HUES6 (cell line): Measurements from ENCODE around the gene PRRC2C.
"Not testable (repeated sequence)": the region's sequence is repeated elsewhere in the genome, so short reads cannot be mapped to it uniquely, and the experiment has no call there.

Source experiments
- H3K27ac ChIP-seq: 2 replicates; pipeline ENCODE4 v1.7.0; 2013; ENCODE audit warnings: low read depth, mild to moderate bottlenecking, low read length, inconsistent platforms
- H3K27me3 ChIP-seq: 2 replicates; pipeline ENCODE4 v1.6.1; 2013; ENCODE audit warnings: low read length; ENCODE audit not compliant: control insufficient read depth, insufficient read depth
- H3K36me3 ChIP-seq: 2 replicates; pipeline ENCODE4 v1.6.1; 2013; ENCODE audit warnings: low read length; ENCODE audit not compliant: control insufficient read depth, insufficient read depth
- H3K4me1 ChIP-seq: 2 replicates; pipeline ENCODE4 v1.6.1; 2013; ENCODE audit warnings: low read length; ENCODE audit not compliant: control insufficient read depth, insufficient read depth
- H3K4me3 ChIP-seq: 2 replicates; pipeline ENCODE4 v1.5.1; 2013; ENCODE audit warnings: low read depth, low read length
- H3K9ac ChIP-seq: one replicate; pipeline ENCODE4 v1.6.1; 2013; ENCODE audit warnings: mild to moderate bottlenecking, low read length
- H3K9me3 ChIP-seq: 2 replicates; pipeline ENCODE4 v1.6.1; 2013; ENCODE audit warnings: low read depth, low read length; ENCODE audit not compliant: control insufficient read depth, insufficient read depth

PRRC2C gene

DNA sequence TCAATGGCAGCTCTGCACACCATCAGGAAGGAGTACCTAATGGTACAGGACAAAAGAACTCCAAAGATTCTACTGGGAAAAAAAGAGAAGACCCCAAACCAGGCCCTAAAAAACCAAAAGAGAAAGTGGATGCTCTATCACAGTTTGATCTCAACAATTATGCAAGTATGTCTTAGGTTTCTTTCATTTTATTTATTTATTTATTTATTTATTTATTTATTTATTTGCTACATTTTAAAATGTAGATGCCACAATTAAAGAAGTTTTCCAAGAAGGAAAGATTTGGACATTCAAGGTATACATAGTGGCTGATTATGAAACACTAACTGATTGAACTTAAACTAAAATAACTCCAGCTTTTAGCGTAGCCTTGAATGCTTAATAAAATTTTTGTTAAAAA lies 60.2 kb downstream of the PRRC2C start:
- Histone ChIP-seq H3K36me3 (peaks cover 97% of the 10 kb centered on the region), H3K4me3 (no peak overlapping the region), H3K4me1 (no peaks in the 10 kb centered on the region), H3K27ac (no peak overlapping the region), H3K9ac (no peak overlapping the region), H3K27me3 (no peaks in the 10 kb centered on the region), H3K9me3 (no peaks in the 10 kb centered on the region; the same call in 1 of the 2 replicates)

DNA sequence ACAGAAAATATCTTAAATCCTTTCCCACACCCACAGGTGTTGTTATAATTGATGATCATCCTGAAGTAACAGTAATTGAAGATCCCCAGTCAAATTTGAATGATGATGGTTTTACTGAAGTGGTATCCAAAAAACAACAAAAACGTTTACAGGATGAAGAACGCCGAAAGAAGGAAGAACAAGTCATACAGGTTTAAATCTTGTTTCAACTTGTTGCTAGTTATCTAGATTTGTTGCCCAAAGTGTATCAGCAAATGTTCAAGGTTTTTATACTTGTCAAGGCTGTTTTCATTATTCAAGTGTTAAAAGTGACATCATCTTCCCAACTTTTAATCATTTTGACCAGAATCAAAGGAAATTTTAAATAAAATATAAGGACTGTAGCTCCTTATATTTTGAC lies 64.7 kb downstream of the PRRC2C start:
- Histone ChIP-seq H3K4me3 (no peak overlapping the region), H3K9me3 (no peaks in the 10 kb centered on the region; the same call in 1 of the 2 replicates), H3K9ac (no peak overlapping the region), H3K36me3 (peaks cover 74% of the 10 kb centered on the region), H3K27ac (no peak overlapping the region), H3K4me1 (no peaks in the 10 kb centered on the region), H3K27me3 (no peaks in the 10 kb centered on the region)

DNA sequence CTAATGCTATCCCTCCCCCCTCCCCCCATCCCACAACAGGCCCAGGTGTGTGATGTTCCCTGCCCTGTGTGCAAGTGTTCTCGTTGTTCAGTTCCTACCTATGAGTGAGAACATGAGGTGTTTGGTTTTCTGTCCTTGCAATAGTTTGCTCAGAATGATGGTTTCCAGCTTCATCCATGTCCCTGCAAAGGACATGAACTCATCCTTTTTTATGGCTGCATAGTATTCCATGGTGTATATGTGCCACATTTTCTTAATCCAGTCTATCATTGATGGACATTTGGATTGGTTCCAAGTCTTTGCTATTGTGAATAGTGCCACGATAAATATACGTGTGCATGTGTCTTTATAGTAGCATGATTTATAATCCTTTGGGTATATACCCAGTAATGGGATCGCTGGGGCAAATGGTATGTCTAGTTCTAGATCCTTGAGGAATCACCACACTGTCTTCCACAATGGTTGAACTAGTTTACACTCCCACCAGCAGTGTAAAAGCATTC lies 65.3 kb downstream of the PRRC2C start:
- H3K36me3 ChIP-seq: peaks cover 74% of the 10 kb centered on the region
- H3K27me3 ChIP-seq, H3K27ac ChIP-seq, H3K9me3 ChIP-seq, H3K4me1 ChIP-seq, H3K4me3 ChIP-seq, H3K9ac ChIP-seq: not testable (repeated sequence)

DNA sequence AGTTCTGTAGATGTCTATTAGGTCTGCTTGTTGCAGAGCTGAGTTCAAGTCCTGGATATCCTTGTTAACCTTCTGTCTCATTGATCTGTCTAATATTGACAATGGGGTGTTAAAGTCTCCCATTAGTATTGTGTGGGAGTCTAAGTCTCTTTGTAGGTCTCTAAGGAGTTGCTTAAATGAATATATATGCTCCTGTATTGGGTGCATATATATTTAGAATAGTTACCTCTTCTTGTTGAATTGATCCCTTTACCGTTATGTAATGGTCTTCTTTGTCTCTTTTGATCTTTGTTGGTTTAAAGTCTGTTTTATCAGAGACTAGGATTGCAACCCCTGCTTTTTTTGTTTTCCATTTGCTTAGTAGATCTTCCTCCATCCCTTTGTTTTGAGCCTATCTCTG lies 68.6 kb downstream of the PRRC2C start:
- H3K27me3 ChIP-seq, H3K4me1 ChIP-seq, H3K4me3 ChIP-seq, H3K9ac ChIP-seq, H3K27ac ChIP-seq: not testable (repeated sequence)
- H3K9me3 ChIP-seq: peaks cover 17% of the 10 kb centered on the region
- H3K36me3 ChIP-seq: peaks cover 75% of the 10 kb centered on the region

DNA sequence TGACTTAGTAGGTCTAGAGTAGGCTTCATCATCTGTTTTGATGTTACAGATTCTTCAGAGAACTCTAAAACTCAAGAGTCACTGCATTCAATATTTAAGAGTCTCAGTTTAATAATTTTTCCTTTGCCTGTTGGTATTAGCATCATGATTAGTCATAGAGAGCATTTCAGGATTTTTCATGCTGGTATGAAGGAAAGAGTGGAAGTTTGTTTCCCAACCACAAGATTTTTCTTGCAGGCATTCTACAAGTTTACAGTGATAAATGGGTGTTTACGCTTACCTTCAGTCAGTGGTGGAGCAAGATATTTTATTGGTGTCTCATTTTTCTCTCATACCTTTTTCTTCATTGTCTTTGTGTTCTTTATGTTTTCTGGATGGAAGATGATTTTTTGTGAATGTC lies 78.3 kb downstream of the PRRC2C start:
- no peak overlapping the region for H3K27ac ChIP-seq
- no peak overlapping the region for H3K4me3 ChIP-seq
- H3K4me1 ChIP-seq: no peaks in the 10 kb centered on the region
- H3K9me3 ChIP-seq: no peaks in the 10 kb centered on the region
- no peaks in the 10 kb centered on the region for H3K27me3 ChIP-seq
- peaks cover 100% of the 10 kb centered on the region for H3K36me3 ChIP-seq
- no peak overlapping the region for H3K9ac ChIP-seq

DNA sequence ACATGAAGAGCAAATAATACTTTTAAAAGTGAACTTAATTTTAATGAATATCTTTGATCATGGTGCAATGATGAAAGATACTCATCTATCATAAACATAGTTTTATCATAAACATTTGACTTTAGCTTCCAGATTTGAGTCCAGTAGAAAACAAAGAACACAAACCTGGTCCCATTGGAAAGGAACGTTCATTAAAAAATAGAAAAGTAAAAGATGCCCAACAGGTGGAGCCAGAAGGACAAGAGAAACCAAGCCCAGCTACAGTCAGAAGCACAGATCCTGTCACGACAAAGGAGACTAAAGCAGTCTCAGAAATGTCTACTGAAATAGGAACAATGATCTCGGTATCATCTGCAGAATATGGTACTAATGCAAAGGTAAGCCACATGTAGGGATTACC lies 81.1 kb downstream of the PRRC2C start:
- Histone ChIP-seq H3K36me3 (peaks cover 95% of the 10 kb centered on the region), H3K9me3 (no peaks in the 10 kb centered on the region), H3K9ac (no peak overlapping the region), H3K4me3 (no peak overlapping the region), H3K27ac (no peak overlapping the region), H3K27me3 (no peaks in the 10 kb centered on the region), H3K4me1 (no peaks in the 10 kb centered on the region)

DNA sequence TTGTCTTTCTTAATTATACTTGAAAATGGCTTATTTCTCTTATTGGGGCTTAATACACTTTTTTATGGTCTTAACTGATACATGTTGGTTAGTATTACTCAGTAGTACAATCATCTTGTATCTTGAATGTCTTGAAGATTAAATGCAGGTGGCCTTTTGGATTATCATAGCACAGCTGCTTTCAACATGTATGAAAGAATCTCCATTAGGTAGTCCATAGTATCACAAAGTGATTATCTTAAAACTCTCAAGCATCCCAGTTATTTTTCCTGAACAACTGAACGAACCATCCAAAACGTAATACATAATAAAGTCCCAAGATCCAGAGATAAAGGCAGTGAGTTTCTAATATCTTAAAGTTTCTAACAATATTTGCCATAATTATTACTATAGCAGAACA lies 85.0 kb downstream of the PRRC2C start:
- peaks cover 87% of the 10 kb centered on the region for H3K36me3 ChIP-seq
- no peak overlapping the region for H3K9ac ChIP-seq
- no peaks in the 10 kb centered on the region for H3K4me1 ChIP-seq

DNA sequence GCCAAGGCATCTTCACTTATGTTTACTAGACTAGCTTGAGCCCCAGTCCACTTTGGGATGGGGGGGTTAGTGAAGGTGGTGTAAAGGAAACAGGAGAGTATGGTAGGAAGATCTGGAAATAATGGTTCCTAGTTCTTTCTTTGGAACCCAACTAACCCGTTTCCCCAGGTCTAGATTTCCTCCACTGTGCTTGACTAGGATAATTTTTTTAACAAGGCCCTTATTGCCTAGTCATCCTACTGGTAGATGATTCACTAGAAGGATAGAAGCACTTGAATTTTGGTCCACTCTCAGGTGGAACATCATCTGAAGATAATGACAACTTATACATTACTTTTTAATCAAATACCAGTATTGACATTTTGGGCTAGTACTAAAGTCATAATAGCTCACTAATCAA lies 90.8 kb downstream of the PRRC2C start:
- H3K9me3 ChIP-seq: no peaks in the 10 kb centered on the region
- H3K4me1 ChIP-seq: no peaks in the 10 kb centered on the region
- no peak overlapping the region for H3K9ac ChIP-seq
- no peak overlapping the region for H3K27ac ChIP-seq
- peaks cover 92% of the 10 kb centered on the region for H3K36me3 ChIP-seq
- no peak overlapping the region for H3K4me3 ChIP-seq
- H3K27me3 ChIP-seq: no peaks in the 10 kb centered on the region

More for the DNA sequence above, 85.0 kb downstream of the PRRC2C start:
- Histone ChIP-seq H3K27ac (no peak overlapping the region), H3K27me3 (no peaks in the 10 kb centered on the region), H3K9me3 (no peaks in the 10 kb centered on the region), H3K4me3 (no peak overlapping the region)

DNA sequence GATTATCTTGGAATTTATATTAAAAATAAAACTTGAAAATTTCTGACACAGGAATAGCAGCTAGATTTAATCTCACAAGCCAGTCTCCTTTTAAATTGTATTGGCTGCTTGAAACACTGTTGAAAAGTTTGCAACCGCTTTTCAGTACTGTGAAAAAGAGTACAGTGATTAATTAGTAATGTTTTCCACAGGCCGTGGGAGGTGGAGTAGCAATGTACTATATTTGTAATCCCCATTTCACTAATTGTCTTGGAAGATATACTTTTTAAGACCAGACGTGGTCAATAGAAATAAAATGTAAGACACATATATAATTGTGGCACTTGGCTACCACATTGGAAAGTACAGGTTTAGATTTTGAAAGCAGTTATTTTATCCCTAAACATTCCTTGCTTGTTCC lies 95.9 kb downstream of the PRRC2C start:
- H3K36me3 ChIP-seq: peaks cover 97% of the 10 kb centered on the region
- H3K9ac ChIP-seq: no peak overlapping the region
- no peaks in the 10 kb centered on the region for H3K4me1 ChIP-seq
- no peaks in the 10 kb centered on the region for H3K9me3 ChIP-seq
- no peaks in the 10 kb centered on the region for H3K27me3 ChIP-seq
- no peak overlapping the region for H3K4me3 ChIP-seq
- no peak overlapping the region for H3K27ac ChIP-seq

DNA sequence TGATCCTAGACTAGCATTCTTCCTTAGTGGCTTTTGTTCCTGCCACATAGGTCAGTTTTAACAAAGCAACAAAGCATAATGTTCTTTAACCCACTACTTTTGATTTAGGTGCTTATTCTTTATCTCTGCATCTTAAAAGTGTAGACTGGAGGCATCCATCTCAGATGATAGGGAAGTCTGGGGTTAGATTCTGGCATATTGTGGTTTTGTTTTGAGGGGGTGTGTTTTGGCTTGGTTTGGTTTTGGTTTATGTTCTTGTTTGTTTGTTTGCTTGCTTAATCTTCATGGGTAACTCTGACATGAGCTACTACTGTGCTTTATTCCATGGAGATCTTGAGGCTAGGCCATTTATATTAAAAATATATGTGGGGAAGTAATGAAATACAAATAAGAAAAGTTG lies 96.4 kb downstream of the PRRC2C start:
- Histone ChIP-seq H3K4me3 (no peak overlapping the region), H3K36me3 (peaks cover 95% of the 10 kb centered on the region), H3K9ac (no peak overlapping the region), H3K9me3 (no peaks in the 10 kb centered on the region), H3K27ac (no peak overlapping the region), H3K4me1 (no peaks in the 10 kb centered on the region), H3K27me3 (no peaks in the 10 kb centered on the region)

DNA sequence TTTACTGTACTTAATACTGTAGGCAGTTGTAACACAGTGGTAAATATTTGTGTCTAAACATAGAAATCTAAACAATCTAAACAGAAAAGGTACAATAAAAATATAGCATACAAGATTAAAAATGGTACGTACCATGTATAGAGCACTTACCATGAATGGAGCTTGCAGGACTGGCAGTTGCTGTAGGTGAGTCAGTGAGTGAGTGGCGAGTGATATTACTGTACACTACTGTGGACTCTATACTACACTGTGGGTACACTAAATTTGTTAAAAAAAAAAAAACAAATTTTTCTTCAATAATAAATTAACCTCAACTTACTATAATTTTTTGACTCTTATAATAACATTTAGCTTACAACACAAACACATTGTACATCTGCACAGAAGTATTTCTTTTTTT lies 97.3 kb downstream of the PRRC2C start:
- no peak overlapping the region for H3K4me3 ChIP-seq
- H3K9ac ChIP-seq: no peak overlapping the region
- peaks cover 95% of the 10 kb centered on the region for H3K36me3 ChIP-seq
- H3K9me3 ChIP-seq: no peaks in the 10 kb centered on the region
- no peaks in the 10 kb centered on the region for H3K27me3 ChIP-seq
- no peak overlapping the region for H3K27ac ChIP-seq
- no peaks in the 10 kb centered on the region for H3K4me1 ChIP-seq
